Endothelial cell of umbilical vein (primary cell): ENCODE data around the gene FAM171A2. TPM values are rescaled to one million over a fixed set of nuclear protein-coding genes. Genes with fewer than 3 reads are reported as not detected.

Source experiments
- BruUV-seq: library from RNA; stranded (reverse); fragments of 400-500 nt; replicated peaks from 2 replicates; lab custom pipeline; 2021; lab: Mats Ljungman, UMichigan
- CTCF ChIA-PET: fragments of 300-600, 350-600 bp; sonication (Branson Sonifier 250); formaldehyde crosslinking; loops from one replicate; lab custom pipeline; 2021; ENCODE audit warnings: antibody characterized with exemption, inconsistent platforms; lab: Charles Lee
- POLR2A ChIA-PET: fragments of 300-600, 350-600 bp; sonication (Branson Sonifier 250); formaldehyde crosslinking; loops from one replicate; lab custom pipeline; 2021; ENCODE audit warnings: antibody characterized with exemption, inconsistent platforms; lab: Charles Lee
- DNase-seq: peaks from one replicate; pipeline ENCODE4 v3.0.0-alpha.2; 2011; ENCODE audit warnings: low read depth, low spot score
- FAIRE-seq: peaks from 2 replicates; lab custom pipeline; 2011; peaks lifted over from hg19 to GRCh38; lab: Jason Lieb, UNC
- H2AFZ ChIP-seq: 2 replicates; pipeline ENCODE4 v1.6.0; 2012; ENCODE audit warnings: low read depth, low read length, control low read depth, inconsistent platforms
- H3K27ac ChIP-seq: 2 replicates; pipeline ENCODE4 v1.5.1; 2011; ENCODE audit warnings: low read depth, mild to moderate bottlenecking, control low read depth, low read length, moderate library complexity; ENCODE audit not compliant: insufficient read depth
- H3K27me3 ChIP-seq, 2 experiments: 2 replicates each; pipeline versions ENCODE4 v1.6.0 to v1.6.1; 2011; ENCODE audit warnings: low read length in 2 of 2, mixed read lengths in 1 of 2; ENCODE audit not compliant: control insufficient read depth in 2 of 2, insufficient read depth in 2 of 2
- H3K36me3 ChIP-seq, 2 experiments: 2 replicates in 1 of 2; 3 replicates in 1 of 2; pipeline ENCODE4 v1.5.1; 2011; ENCODE audit warnings: low read length in 2 of 2, mild to moderate bottlenecking in 1 of 2, moderate library complexity in 1 of 2; ENCODE audit not compliant: control insufficient read depth in 2 of 2, insufficient read depth in 2 of 2; ENCODE audit errors: extremely low read depth in 1 of 2
- H3K4me1 ChIP-seq: 3 replicates; pipeline ENCODE4 v1.5.1; 2011; ENCODE audit warnings: mild to moderate bottlenecking, low read length; ENCODE audit not compliant: control insufficient read depth, insufficient read depth; ENCODE audit errors: extremely low read depth
- H3K4me2 ChIP-seq: 2 replicates; pipeline ENCODE4 v1.6.1; 2011; ENCODE audit warnings: low read length, control low read depth, mixed read lengths; ENCODE audit not compliant: insufficient read depth
- H3K4me3 ChIP-seq, 3 experiments: fragments of 200-600 bp in 1 of 3; sonication (generic), shearing (Covaris generic) in 1 of 3; replicated peaks in 1 of 3; 2 replicates each; pipeline ENCODE4 v1.5.1; 2011 to 2016; ENCODE audit warnings: control low read depth in 3 of 3, low read length in 3 of 3, mild to moderate bottlenecking in 2 of 3, inconsistent platforms in 1 of 3, low read depth in 1 of 3, moderate library complexity in 1 of 3; ENCODE audit not compliant: insufficient read depth in 1 of 3
- H3K79me2 ChIP-seq: 2 replicates; pipeline ENCODE4 v1.6.0; 2012; ENCODE audit warnings: low read length, inconsistent platforms; ENCODE audit not compliant: control insufficient read depth, insufficient read depth
- H3K9ac ChIP-seq: replicated peaks from 2 replicates; pipeline ENCODE3; 2011; ENCODE audit warnings: low read length, control low read depth; ENCODE audit not compliant: insufficient read depth; ENCODE audit errors: extremely low read depth
- H3K9me1 ChIP-seq: replicated peaks from 3 replicates; pipeline ENCODE4 v1.6.0; 2011; ENCODE audit warnings: mild to moderate bottlenecking, low read length; ENCODE audit not compliant: control insufficient read depth, insufficient read depth; ENCODE audit errors: extremely low read depth
- H3K9me3 ChIP-seq: replicated peaks from 2 replicates; pipeline ENCODE4 v1.5.1; 2012; ENCODE audit warnings: low read length, inconsistent platforms; ENCODE audit not compliant: control insufficient read depth, insufficient read depth
- H4K20me1 ChIP-seq: replicated peaks from 2 replicates; pipeline ENCODE3; 2011; ENCODE audit warnings: mild to moderate bottlenecking, low read length; ENCODE audit not compliant: control insufficient read depth, insufficient read depth; ENCODE audit errors: extremely low read depth
- CTCF ChIP-seq, 2 donors: IDR thresholded peaks; 1 replicate in 1 of 2; 2 replicates in 1 of 2; pipeline ENCODE4 v1.5.1; 2011; ENCODE audit warnings: low read length in 2 of 2, mild to moderate bottlenecking in 2 of 2, moderate library complexity in 2 of 2, control low read depth in 1 of 2, inconsistent platforms in 1 of 2, low read depth in 1 of 2; ENCODE audit not compliant: insufficient read depth in 1 of 2; ENCODE audit errors: extremely low read depth in 1 of 2
- EZH2 ChIP-seq: IDR thresholded peaks from 2 replicates; pipeline ENCODE4 v1.6.1; 2012; ENCODE audit warnings: borderline replicate concordance, low read depth, mild to moderate bottlenecking, moderate library complexity, low read length, inconsistent platforms; ENCODE audit not compliant: severe bottlenecking
- FOS ChIP-seq: IDR thresholded peaks from 2 replicates; pipeline ENCODE4 v1.6.1; 2011; ENCODE audit warnings: mild to moderate bottlenecking, low read length, moderate library complexity, borderline replicate concordance; ENCODE audit not compliant: insufficient read depth
- GATA2 ChIP-seq: IDR thresholded peaks from 2 replicates; pipeline ENCODE4 v1.7.0; 2011; ENCODE audit warnings: low read depth, mild to moderate bottlenecking, moderate library complexity, mixed read lengths, low read length; ENCODE audit not compliant: insufficient read length, insufficient read depth
- MAX ChIP-seq: IDR thresholded peaks from 2 replicates; pipeline ENCODE4 v1.6.1; 2011; ENCODE audit not compliant: insufficient read depth, insufficient read length
- MYC ChIP-seq: IDR thresholded peaks from one replicate; pipeline ENCODE4 v1.6.1; 2011; ENCODE audit warnings: mild to moderate bottlenecking, low read depth, low read length
- POLR2A ChIP-seq: IDR thresholded peaks from 2 replicates; pipeline ENCODE4 v1.6.1; 2012; ENCODE audit warnings: low read depth, mild to moderate bottlenecking, control low read depth, low read length
- POLR2AphosphoS5 ChIP-seq: IDR thresholded peaks from 2 replicates; pipeline ENCODE4 v1.6.1; 2012; ENCODE audit warnings: low read depth, mild to moderate bottlenecking, control low read depth, low read length, moderate library complexity; ENCODE audit not compliant: insufficient read depth
- dilution Hi-C: fragments of 300-500 bp; cut with MboI; formaldehyde crosslinking; loops from one replicate; pipeline ENCODE4 v1.15.0; 2019; ENCODE audit warnings: low sequenced_read_pairs; ENCODE audit not compliant: extremely low pct_ligation_motif_present
- intact Hi-C: fragments of 100-400 bp; cut with micrococcal nuclease; formaldehyde crosslinking; loops from one replicate; pipeline ENCODE4 v1.10.0; 2022
- polyA plus RNA-seq, 4 experiments: library from polyadenylated mRNA; depleted of rRNA in 3 of 4; stranded (reverse) in 3 of 4; unstranded in 1 of 4; fragments of >200 nt; gene quantifications; 2 replicates each; pipeline versions ENCODE4 v1.2.1 to v1.2.3, GENCODE V29; 2011 to 2012; ENCODE audit warnings: missing spikeins in 1 of 4
- total RNA-seq: library from RNA; stranded (reverse); gene quantifications from 2 replicates; pipeline ENCODE4 v1.2.3, GENCODE V29; 2021

The FAM171A2 gene
- total and polyA plus RNA-seq, 2 donors (not counting 3 experiments of a cell fraction or from before 2014, with no cell fraction given): 11.3 to 13.4 TPM

- BruUV-seq: no TSS peak
- no peaks in the 10 kb centered on the region for H4K20me1 ChIP-seq
- POLR2A ChIA-PET: no interaction called here
- no peak overlapping the region for H3K4me3 ChIP-seq
- CTCF ChIA-PET: no interaction called here
- FAIRE-seq (no peak), DNase-seq (no peak)
- H3K9me1 ChIP-seq: no peaks in the 10 kb centered on the region
- TF ChIP-seq FOS: no peak
- TF ChIP-seq POLR2A: no peak
- no peak for TF ChIP-seq POLR2AphosphoS5
- TF ChIP-seq GATA2: no peak
- TF ChIP-seq MYC: no peak
- no peak for TF ChIP-seq MAX
- no peak for TF ChIP-seq EZH2
- no peak for TF ChIP-seq CTCF (IDR thresholded peaks at IDR 0.05; ENCODE audit: extremely low read depth in 1 of 2, insufficient read depth in 1 of 2, low read depth in 1 of 2, low read length in 2 of 2)
- no peak overlapping the region for H3K9ac ChIP-seq
- no peaks in the 10 kb centered on the region for H3K4me1 ChIP-seq
- intact Hi-C loops: no loop called here
- H3K79me2 ChIP-seq: no peaks in the 10 kb centered on the region
- no peak overlapping the region for H2AFZ ChIP-seq
- H3K4me2 ChIP-seq: no peak overlapping the region
- no peak overlapping the region for H3K27ac ChIP-seq
- dilution Hi-C loops: no loop called here
- H3K36me3 ChIP-seq: no peaks in the 10 kb centered on the region
- peaks cover 27 to 37% of the 10 kb centered on the region in 2 experiments for H3K27me3 ChIP-seq
- H3K9me3 ChIP-seq: no peaks in the 10 kb centered on the region
Measured at GRCh38 chr17:44314031-44314430, 49.6 kb downstream of the FAM171A2 start.
